ENCODE data around the gene PLAC1. TPM values are rescaled to one million over a fixed set of nuclear protein-coding genes. Genes with fewer than 3 reads are reported as not detected.

PLAC1 gene
- total RNA-seq: not detected
- long read RNA-seq: 0 reads

DNA sequence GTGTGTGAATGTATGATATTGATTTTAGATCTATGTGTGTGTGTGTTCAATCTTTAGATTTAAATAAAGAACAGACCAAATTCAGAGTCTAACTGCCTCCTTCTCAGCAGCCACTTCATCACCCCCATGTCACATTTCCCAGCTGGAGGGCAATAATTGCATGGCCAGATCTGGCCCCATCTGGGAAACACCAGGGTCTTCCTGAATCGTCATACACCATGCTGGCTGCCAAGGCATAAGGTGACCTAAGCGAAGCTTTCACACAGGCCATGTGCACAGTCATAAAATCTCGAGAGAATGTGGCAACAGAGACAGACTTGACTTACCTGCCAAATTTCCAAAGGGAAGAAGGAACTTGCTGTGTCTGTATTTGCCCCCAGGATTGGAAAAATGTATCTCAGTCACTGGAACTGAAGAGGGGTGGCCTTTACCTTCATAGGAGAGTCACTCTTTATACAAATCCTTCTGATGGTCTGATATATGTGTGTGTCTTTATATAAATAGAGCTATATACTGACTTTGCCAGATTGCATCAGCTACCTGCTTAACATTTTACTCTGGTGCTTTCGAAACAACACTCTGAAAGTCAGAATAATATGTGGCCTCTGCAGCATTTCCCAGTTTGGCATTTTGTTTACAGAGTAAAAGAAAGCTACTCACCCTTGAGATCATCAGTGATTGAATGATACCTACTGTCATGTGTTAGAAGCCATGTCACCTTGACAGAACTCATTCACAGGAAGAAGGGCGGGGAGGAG, at the start of gene PLAC1:
TSS of gene PLAC1 (minus strand) at position 470 of the 758 bp plus-strand sequence. CDS start 91,789 bp downstream, outside the sequence.
- no peak for ATAC-seq
- intact Hi-C loops (cut with DNase I, micrococcal nuclease): no loop called here
- DNase-seq: no peak

DNA sequence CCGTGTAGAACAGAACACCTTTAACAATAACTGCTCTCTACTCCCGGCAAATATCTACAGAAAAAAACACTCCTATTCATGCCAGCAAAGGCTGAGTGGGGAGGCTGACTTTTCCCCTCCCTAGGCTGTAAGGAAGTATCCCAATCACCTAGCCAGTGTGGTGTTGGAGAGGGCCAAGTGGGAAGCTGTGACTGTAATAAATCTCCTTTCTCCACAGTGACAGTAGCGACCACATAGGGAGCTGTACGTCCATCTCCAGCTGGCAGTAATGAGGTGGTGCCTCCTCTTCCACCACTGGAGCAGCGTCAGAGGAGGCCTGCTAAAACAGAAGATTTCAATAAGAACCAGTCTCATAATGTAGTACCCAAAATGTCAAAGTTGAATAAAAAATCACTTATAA, 47.9 kb upstream of the PLAC1 start:
- intact Hi-C loops (cut with DNase I, micrococcal nuclease): no loop called here
- no peak for ATAC-seq

GRCh38 chrX:134695999-134696398, 37.7 kb upstream of the PLAC1 start:
- ATAC-seq (no peak), DNase-seq (no peak)
- intact Hi-C loops (cut with DNase I, micrococcal nuclease): no loop called here

More for the DNA sequence above, 47.9 kb upstream of the PLAC1 start:
- DNase-seq: no peak

GRCh38 chrX:134694333-134695322, 36.4 kb upstream of the PLAC1 start:
- intact Hi-C loops (cut with DNase I, micrococcal nuclease): no loop called here
- no peak for DNase-seq
- ATAC-seq: no peak

DNA sequence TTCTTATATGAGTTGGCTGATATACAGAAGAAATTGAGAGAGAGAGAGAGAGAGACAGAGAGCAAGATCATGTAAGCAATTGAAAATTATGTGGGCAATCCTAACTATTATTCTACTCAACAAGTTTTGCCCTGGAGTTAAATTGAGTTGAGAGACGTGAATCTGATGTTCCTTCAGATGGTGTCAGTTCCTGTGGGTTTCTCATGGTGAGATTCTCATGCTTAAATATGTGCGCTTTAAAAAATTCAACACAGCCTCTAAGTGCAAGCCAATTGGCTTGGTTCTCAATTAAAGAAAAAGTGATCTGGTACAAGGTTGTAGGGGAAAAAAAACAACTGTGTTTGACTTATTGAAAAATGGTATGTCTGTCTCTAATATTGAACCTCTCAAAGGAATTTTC, 35.4 kb upstream of the PLAC1 start:
- DNase-seq (no peak), ATAC-seq (no peak)
- intact Hi-C loops (cut with DNase I, micrococcal nuclease): no loop called here

DNA sequence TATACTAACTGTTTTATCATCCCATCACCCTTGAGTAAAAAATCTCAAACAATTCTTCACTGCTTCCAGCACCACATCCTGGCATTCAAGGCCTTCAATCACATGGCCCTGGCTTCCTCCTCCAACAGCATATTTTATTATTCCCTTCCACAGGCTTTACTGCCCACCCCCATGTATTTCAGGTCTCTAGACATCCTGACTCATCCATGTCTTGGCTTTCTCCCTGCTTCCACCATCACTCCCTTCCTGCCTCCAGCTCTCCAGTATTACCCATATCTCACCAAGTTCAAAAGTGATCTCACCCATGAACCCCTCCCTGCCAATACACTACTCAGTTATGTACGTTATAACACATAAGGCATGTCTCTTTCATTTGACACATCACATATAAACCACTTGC, 34.7 kb upstream of the PLAC1 start:
- DNase-seq (no peak), ATAC-seq (no peak)
- intact Hi-C loops (cut with DNase I, micrococcal nuclease): no loop called here

DNA sequence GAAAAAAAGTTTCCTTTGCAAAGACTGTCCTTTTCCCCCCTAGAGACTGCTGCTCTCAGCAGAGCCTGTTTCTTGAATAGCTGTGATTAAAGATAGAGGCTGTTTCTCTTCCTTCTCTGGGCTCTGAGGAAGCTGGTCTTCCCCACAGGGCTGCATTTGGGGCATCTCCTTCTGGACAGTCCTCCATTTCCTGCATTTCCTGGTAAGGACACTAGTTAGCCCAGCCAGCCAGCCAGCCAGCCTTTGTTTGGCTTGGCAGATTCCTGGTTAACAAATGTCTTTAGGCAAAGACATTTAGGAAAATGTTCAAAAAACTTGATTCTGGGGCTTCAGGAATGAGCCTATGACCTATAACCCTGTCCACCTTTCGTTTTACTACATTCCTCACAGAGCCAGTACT, 34.0 kb upstream of the PLAC1 start:
- ATAC-seq: no peak
- DNase-seq: no peak
- intact Hi-C loops (cut with DNase I, micrococcal nuclease): no loop called here

GRCh38 chrX:134691453-134691852, 33.2 kb upstream of the PLAC1 start:
- intact Hi-C loops (cut with DNase I, micrococcal nuclease): no loop called here
- no peak for DNase-seq
- no peak for ATAC-seq

- no peak for DNase-seq
- intact Hi-C loops (cut with DNase I, micrococcal nuclease): no loop called here
- no peak for ATAC-seq
These were observed 30.6 kb upstream of the PLAC1 start for GRCh38 chrX:134688839-134689238.

DNA sequence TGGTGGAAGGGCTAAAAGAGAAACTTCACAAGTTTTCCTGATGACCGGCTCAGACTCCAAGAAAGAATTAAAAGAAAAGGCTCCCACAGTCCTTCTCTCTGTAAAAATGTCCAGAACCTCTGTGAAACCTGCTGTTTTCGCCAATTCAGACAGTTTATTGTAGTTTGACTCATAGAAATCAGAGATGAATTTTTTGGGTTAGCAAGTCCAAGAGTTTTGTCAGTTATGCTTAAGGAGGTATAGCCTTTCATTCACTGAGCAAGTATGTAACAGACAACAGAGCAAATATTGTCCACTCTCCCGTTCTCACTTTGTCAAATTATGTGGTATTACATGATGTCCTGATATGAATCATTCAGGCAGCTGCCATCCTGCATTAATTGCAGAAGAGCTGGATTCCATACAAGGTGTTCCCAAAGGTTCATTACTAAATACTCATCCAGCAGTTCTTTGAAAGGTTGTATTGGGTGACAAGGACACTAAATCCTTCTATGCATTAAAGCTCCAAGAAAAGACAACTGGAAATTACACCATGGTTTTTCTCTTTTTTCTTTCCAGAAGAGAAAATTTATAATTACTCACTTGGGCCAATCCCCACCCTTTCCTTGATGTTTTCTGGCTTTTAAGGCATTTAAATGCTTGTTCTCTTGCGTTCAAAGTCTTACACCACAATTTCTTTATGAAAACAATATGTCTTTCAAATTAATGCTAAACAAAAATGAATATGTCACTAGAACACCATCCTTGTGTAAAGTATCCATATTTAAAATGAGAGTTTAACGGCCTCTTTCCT, 30.0 kb upstream of the PLAC1 start:
- DNase-seq (no peak), ATAC-seq (no peak)
- intact Hi-C loops (cut with DNase I, micrococcal nuclease): no loop called here

GRCh38 chrX:134685668-134686067, 27.4 kb upstream of the PLAC1 start:
- ATAC-seq (no peak), DNase-seq (no peak)
- intact Hi-C loops (cut with DNase I, micrococcal nuclease): no loop called here

- intact Hi-C loops (cut with DNase I, micrococcal nuclease): no loop called here
- ATAC-seq: no peak
- DNase-seq: no peak
These were observed 26.7 kb upstream of the PLAC1 start for GRCh38 chrX:134684956-134685355.

- ATAC-seq: no peak
- intact Hi-C loops (cut with DNase I, micrococcal nuclease): no loop called here
- no peak for DNase-seq
These were observed 25.2 kb upstream of the PLAC1 start for GRCh38 chrX:134683351-134684005.

DNA sequence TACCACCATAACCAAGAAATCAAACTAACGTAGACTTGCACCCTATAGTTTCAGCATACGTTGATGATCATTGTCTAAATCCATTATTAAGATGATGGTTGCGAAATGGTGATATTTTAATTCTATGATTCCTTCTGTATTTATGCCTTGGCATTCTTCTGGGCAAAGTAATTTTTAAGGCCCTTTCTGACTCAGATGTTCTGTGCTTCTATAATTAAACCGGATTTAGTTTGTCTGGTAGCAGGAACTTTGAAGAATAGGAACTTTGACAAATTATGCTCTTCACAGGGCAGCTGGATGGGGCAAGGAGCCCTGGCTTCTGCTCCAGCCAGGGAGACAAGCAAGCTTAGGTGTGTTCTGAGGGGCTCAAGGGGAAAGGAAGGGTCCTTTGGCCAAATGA, 23.8 kb upstream of the PLAC1 start:
- DNase-seq (no peak), ATAC-seq (no peak)
- intact Hi-C loops (cut with DNase I, micrococcal nuclease): no loop called here

DNA sequence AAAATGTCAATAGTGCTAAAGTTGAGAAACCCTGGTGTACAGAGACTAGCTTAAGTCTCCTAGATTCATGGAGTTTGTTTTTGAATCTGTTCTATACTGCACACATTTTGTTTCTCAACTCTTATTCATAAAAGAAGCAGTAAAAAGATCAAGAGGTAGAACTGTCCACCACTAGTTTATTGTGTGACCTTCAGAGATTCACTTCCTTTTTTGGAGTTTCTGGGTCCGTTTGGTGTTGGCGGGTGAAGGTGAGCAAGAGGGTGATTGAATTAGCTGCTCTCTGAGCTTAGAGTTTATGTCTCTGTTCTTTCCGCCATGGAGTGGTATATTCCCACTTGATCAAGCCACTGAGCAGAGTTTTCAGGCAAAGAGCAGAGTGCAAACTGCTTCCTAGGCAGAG, 21.4 kb upstream of the PLAC1 start:
- ATAC-seq (no peak), DNase-seq (no peak)
- intact Hi-C loops (cut with DNase I, micrococcal nuclease): no loop called here

GRCh38 chrX:134679221-134679620, 20.9 kb upstream of the PLAC1 start:
- intact Hi-C loops (cut with DNase I, micrococcal nuclease): no loop called here
- ATAC-seq (no peak), DNase-seq (no peak)

DNA sequence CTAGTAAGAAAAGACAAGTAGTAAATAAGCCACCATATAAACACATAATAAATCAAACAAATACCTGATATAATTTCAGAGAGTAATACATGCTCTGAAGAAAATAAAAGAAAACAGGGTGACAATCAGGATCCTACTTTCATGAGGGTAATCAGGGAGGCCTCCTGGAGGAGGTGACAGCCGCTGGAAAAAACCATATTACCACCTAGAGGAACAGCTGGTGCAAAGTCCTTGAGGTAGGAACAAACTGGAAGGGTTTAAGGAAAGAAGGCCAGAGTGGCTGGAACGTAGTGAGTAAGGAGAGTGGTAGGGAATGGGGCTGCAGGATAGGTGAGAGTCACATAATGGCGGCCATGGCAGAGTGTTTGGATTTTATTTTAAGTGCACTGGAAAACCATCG, 19.1 kb upstream of the PLAC1 start:
- ATAC-seq (no peak), DNase-seq (no peak)
- intact Hi-C loops (cut with DNase I, micrococcal nuclease): no loop called here

- no peak for DNase-seq
- ATAC-seq: no peak
- intact Hi-C loops (cut with DNase I, micrococcal nuclease): no loop called here
These were observed 18.2 kb upstream of the PLAC1 start for GRCh38 chrX:134676436-134676835.

- DNase-seq: no peak
- ATAC-seq: no peak
- intact Hi-C loops (cut with DNase I, micrococcal nuclease): no loop called here
These were observed 14.9 kb upstream of the PLAC1 start for GRCh38 chrX:134673123-134673522.
